ENCODE measurements around the gene TIGAR.

GRCh38 chr12:4323396-4323795, 2.4 kb downstream of the TIGAR start:
- TF ChIP-seq POLR2A (IDR thresholded peaks at IDR 0.05) (no peak), EP300 (IDR thresholded peaks at IDR 0.05) (no peak), POLR2AphosphoS5 (IDR thresholded peaks at IDR 0.05) (no peak)
- TF ChIP-seq, protein P1, sequence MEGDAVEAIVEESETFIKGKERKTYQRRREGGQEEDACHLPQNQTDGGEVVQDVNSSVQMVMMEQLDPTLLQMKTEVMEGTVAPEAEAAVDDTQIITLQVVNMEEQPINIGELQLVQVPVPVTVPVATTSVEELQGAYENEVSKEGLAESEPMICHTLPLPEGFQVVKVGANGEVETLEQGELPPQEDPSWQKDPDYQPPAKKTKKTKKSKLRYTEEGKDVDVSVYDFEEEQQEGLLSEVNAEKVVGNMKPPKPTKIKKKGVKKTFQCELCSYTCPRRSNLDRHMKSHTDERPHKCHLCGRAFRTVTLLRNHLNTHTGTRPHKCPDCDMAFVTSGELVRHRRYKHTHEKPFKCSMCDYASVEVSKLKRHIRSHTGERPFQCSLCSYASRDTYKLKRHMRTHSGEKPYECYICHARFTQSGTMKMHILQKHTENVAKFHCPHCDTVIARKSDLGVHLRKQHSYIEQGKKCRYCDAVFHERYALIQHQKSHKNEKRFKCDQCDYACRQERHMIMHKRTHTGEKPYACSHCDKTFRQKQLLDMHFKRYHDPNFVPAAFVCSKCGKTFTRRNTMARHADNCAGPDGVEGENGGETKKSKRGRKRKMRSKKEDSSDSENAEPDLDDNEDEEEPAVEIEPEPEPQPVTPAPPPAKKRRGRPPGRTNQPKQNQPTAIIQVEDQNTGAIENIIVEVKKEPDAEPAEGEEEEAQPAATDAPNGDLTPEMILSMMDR (IDR thresholded peaks at IDR 0.05): no peak
